Measurements from ENCODE around the gene ADAT2. TPM values are rescaled to one million over a fixed set of nuclear protein-coding genes. Genes with fewer than 3 reads are reported as not detected.
"Not testable (repeated sequence)": the region's sequence is repeated elsewhere in the genome, so short reads cannot be mapped to it uniquely, and the experiment has no call there.

The ADAT2 gene
- total RNA-seq, 2 experiments from 2014 or later: 35.9 to 40.8 TPM

GRCh38 chr6:143471822-143472221 is 21.3 kb upstream of the ADAT2 start:
- Mint-ChIP-seq H3K4me3 (no peak overlapping the region), H3K4me1 (ENCODE audit: low read depth) (no peaks in the 10 kb centered on the region), H3K36me3 (ENCODE audit: low read depth) (peaks cover 54% of the 10 kb centered on the region), H3K9me3 (no peaks in the 10 kb centered on the region), H3K27ac (no peak overlapping the region), H3K27me3 (no peaks in the 10 kb centered on the region)
- ATAC-seq: no peak
- POLR2A ChIA-PET: no interaction called here
- no peak for TF ChIP-seq CTCF (IDR thresholded peaks at IDR 0.05)
- intact Hi-C loops (cut with micrococcal nuclease): no loop called here
- CTCF ChIA-PET: no interaction called here
- no peak for DNase-seq

- H3K27me3 Mint-ChIP-seq; H3K4me1 Mint-ChIP-seq (ENCODE audit: low read depth); H3K27ac Mint-ChIP-seq; intact Hi-C loops (cut with micrococcal nuclease); H3K9me3 Mint-ChIP-seq; DNase-seq; H3K4me3 Mint-ChIP-seq; POLR2A ChIA-PET; ATAC-seq; CTCF ChIA-PET: not testable (repeated sequence)
- peaks cover 42% of the 10 kb centered on the region for H3K36me3 Mint-ChIP-seq (ENCODE audit: low read depth)
These were observed 18.3 kb upstream of the ADAT2 start for GRCh38 chr6:143468823-143469222.

DNA sequence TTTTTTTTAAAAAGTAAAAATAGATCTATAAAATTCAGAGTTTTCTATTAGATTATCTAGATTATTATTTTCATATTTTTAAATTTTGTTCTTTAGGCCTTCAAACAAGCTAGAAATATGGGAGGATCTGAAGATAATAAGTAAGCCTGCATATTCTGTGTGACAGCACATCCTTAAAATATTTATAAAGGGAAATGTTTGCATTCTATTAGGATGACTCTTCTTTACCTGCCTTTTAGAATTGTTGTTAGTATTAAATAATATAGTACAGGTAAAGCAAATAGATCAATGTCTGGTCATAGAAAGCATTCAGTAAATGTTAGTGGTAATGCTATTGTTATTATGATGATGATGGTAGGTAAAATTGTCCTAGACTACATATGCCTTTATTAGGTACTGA is 17.5 kb upstream of the ADAT2 start:
- H3K4me1 Mint-ChIP-seq (ENCODE audit: low read depth): no peaks in the 10 kb centered on the region
- DNase-seq (no peak), ATAC-seq (no peak)
- ChIA-PET POLR2A (interaction anchor here (0.7 to 1.0 kb wide), 2 partner anchors 11 to 74 kb away, joined by 3 read pairs; no protein-coding TSS in a partner anchor), CTCF (no interaction called here)
- no peaks in the 10 kb centered on the region for H3K27me3 Mint-ChIP-seq
- H3K4me3 Mint-ChIP-seq: no peak overlapping the region
- H3K27ac Mint-ChIP-seq: no peak overlapping the region
- no peak for TF ChIP-seq CTCF (IDR thresholded peaks at IDR 0.05)
- H3K36me3 Mint-ChIP-seq (ENCODE audit: low read depth): peaks cover 34% of the 10 kb centered on the region
- intact Hi-C loops (cut with micrococcal nuclease): no loop called here
- no peaks in the 10 kb centered on the region for H3K9me3 Mint-ChIP-seq

DNA sequence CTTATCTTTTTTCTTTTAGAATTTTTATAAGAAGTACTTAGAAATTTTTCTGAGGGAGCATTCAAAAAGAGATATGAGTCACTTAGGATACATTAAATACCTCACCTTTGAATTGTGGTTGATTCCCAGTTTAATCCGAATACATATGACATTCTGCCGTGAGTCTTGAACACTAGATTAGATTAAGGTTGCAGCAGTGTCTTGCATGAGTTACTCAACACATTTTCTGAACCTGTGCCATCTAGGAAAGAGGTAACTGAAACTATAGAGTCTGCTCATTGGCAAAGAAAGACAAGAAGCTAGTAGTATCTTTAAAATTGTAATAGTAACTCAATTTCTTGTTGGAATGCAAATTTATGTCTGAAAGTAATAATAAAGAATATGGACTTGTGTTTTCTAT is 15.1 kb upstream of the ADAT2 start:
- TF ChIP-seq CTCF (IDR thresholded peaks at IDR 0.05): no peak
- DNase-seq (no peak), ATAC-seq (no peak)
- no peak overlapping the region for H3K4me3 Mint-ChIP-seq
- H3K4me1 Mint-ChIP-seq (ENCODE audit: low read depth): peaks cover 4% of the 10 kb centered on the region
- intact Hi-C loops (cut with micrococcal nuclease): no loop called here
- H3K9me3 Mint-ChIP-seq: no peaks in the 10 kb centered on the region
- ChIA-PET POLR2A (no interaction called here), CTCF (no interaction called here)
- peaks cover 34% of the 10 kb centered on the region for H3K36me3 Mint-ChIP-seq (ENCODE audit: low read depth)
- no peaks in the 10 kb centered on the region for H3K27me3 Mint-ChIP-seq
- H3K27ac Mint-ChIP-seq: no peak overlapping the region

GRCh38 chr6:143457563-143458359 is 7.3 kb upstream of the ADAT2 start:
- no peak for DNase-seq
- CTCF ChIA-PET: interaction anchor here (0.7 to 1.1 kb wide), 2 partner anchors 55 kb away, joined by 3 to 5 read pairs; no protein-coding TSS in a partner anchor
- no peaks in the 10 kb centered on the region for H3K9me3 Mint-ChIP-seq
- H3K36me3 Mint-ChIP-seq (ENCODE audit: low read depth): peaks cover 25% of the 10 kb centered on the region
- no peak for TF ChIP-seq CTCF (IDR thresholded peaks at IDR 0.05)
- no peak overlapping the region for H3K27ac Mint-ChIP-seq
- H3K4me1 Mint-ChIP-seq (ENCODE audit: low read depth): peaks cover 27% of the 10 kb centered on the region
- intact Hi-C loops (cut with micrococcal nuclease): no loop called here
- no peaks in the 10 kb centered on the region for H3K27me3 Mint-ChIP-seq
- POLR2A ChIA-PET: interaction anchor here (0.6 kb wide), 1 partner anchor 10 kb away, joined by 3 read pairs; no protein-coding TSS in a partner anchor
- ATAC-seq: no peak
- no peak overlapping the region for H3K4me3 Mint-ChIP-seq

Measured in activated CD8-positive, alpha-beta T cell treated with anti-CD3 and anti-CD28 coated beads for 36 hours (primary cell).